Measurements from ENCODE around the gene ZDHHC3.

The ZDHHC3 gene

DNA sequence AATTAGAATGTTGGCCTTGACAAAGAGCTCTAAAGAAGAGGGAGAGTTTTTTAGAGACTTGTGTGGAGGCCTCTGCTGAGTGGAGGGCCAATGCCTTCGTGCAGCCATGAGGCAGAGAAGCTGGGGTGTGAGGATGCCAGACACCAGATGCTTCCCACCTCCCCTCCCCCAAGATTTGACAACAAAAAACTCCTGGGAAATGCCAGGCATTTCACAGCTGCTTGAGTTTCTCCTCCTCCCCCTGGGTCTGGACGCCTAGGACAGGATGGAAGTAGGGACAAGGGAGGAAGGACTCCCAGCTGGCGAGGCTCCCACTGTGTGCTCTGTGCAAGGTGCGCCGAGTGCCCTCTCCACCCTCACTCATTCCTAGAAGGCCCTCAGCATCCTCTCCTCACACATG, 81.5 kb downstream of the ZDHHC3 start:
- no peaks in the 10 kb centered on the region for H3K79me2 ChIP-seq (ENCODE audit: insufficient read depth, low read length)
- TF ChIP-seq EZH2 (IDR thresholded peaks at IDR 0.05; ENCODE audit: borderline replicate concordance, low read depth, low read length, severe bottlenecking): no peak
- TF ChIP-seq, protein P1, sequence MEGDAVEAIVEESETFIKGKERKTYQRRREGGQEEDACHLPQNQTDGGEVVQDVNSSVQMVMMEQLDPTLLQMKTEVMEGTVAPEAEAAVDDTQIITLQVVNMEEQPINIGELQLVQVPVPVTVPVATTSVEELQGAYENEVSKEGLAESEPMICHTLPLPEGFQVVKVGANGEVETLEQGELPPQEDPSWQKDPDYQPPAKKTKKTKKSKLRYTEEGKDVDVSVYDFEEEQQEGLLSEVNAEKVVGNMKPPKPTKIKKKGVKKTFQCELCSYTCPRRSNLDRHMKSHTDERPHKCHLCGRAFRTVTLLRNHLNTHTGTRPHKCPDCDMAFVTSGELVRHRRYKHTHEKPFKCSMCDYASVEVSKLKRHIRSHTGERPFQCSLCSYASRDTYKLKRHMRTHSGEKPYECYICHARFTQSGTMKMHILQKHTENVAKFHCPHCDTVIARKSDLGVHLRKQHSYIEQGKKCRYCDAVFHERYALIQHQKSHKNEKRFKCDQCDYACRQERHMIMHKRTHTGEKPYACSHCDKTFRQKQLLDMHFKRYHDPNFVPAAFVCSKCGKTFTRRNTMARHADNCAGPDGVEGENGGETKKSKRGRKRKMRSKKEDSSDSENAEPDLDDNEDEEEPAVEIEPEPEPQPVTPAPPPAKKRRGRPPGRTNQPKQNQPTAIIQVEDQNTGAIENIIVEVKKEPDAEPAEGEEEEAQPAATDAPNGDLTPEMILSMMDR (IDR thresholded peaks at IDR 0.05; ENCODE audit: borderline replicate concordance, extremely low read depth, low read length, poor library complexity, severe bottlenecking): no peak
- no peak overlapping the region for H2AFZ ChIP-seq (ENCODE audit: low read depth, low read length)
- no peaks in the 10 kb centered on the region for H3K9me3 ChIP-seq (ENCODE audit: insufficient read depth, low read length, severe bottlenecking)
- H3K27me3 ChIP-seq (ENCODE audit: insufficient read depth, low read length, poor library complexity): no peaks in the 10 kb centered on the region
- no peak overlapping the region for H3K9ac ChIP-seq (ENCODE audit: low read depth, low read length)
- no peak overlapping the region for H3K4me3 ChIP-seq (ENCODE audit: low read depth in 1 of 2, low read length in 2 of 2)
- no peaks in the 10 kb centered on the region for H3K4me1 ChIP-seq (ENCODE audit: insufficient read depth, low read length)
- H3K36me3 ChIP-seq (ENCODE audit: insufficient read depth, low read length): no peaks in the 10 kb centered on the region
- DNase-seq: no peak
- ATAC-seq (ENCODE audit: insufficient read depth, low read depth): no peak
- no peaks in the 10 kb centered on the region for H4K20me1 ChIP-seq (ENCODE audit: insufficient read depth, low read length)
- no peak overlapping the region for H3K27ac ChIP-seq (ENCODE audit: low read length)
- H3K4me2 ChIP-seq (ENCODE audit: insufficient read depth, low read length): no peak overlapping the region

DNA sequence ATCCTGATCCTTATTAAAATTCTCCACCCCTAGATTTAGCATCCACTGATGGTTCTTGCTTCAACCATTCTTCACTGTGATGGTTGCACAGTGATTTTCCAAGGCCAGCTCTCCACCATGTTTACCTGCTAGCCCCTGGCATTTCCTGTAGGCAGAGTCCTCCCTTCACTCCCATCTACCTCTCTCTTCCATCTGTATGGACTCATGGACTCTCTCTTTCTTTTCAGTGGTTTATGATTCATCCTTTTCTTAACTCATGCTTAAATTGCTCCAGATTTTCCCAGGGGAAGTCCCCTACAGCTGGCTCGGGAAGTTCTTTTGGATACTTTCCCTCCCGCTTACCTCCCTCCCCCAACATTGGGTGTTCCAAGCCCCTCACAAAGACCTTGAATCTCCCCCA, 82.9 kb downstream of the ZDHHC3 start:
- DNase-seq (no peak), ATAC-seq (ENCODE audit: insufficient read depth, low read depth) (no peak)
- H3K27ac ChIP-seq (ENCODE audit: low read length): no peak overlapping the region
- no peak overlapping the region for H2AFZ ChIP-seq (ENCODE audit: low read depth, low read length)
- no peaks in the 10 kb centered on the region for H4K20me1 ChIP-seq (ENCODE audit: insufficient read depth, low read length)
- H3K9ac ChIP-seq (ENCODE audit: low read depth, low read length): no peak overlapping the region
- TF ChIP-seq, protein P1 (IDR thresholded peaks at IDR 0.05; ENCODE audit: borderline replicate concordance, extremely low read depth, low read length, poor library complexity, severe bottlenecking): no peak
- TF ChIP-seq EZH2 (IDR thresholded peaks at IDR 0.05; ENCODE audit: borderline replicate concordance, low read depth, low read length, severe bottlenecking): no peak
- no peaks in the 10 kb centered on the region for H3K9me3 ChIP-seq (ENCODE audit: insufficient read depth, low read length, severe bottlenecking)
- no peak overlapping the region for H3K4me2 ChIP-seq (ENCODE audit: insufficient read depth, low read length)
- H3K4me3 ChIP-seq (ENCODE audit: low read depth in 1 of 2, low read length in 2 of 2): no peak overlapping the region
- H3K4me1 ChIP-seq (ENCODE audit: insufficient read depth, low read length): no peaks in the 10 kb centered on the region
- H3K79me2 ChIP-seq (ENCODE audit: insufficient read depth, low read length): no peaks in the 10 kb centered on the region
- H3K27me3 ChIP-seq (ENCODE audit: insufficient read depth, low read length, poor library complexity): no peaks in the 10 kb centered on the region
- no peaks in the 10 kb centered on the region for H3K36me3 ChIP-seq (ENCODE audit: insufficient read depth, low read length)

DNA sequence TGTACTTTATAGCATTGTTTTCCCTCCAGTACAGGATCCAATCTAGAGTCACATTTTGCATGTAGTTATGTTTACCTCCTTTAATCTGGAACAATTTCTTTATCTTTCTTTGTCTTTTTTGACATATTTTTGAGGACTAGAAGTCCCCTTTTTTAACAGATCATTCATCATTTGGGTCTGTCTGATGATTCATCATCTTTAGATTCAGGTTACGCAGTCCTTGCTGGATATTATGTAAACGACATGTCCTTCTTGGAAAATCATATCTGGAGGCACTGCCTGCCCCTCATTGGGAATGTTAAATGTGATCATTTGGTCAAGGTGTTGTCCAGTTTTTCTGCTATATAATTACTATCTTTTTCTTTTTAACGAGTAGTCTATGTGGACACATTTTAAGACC, 83.3 kb downstream of the ZDHHC3 start:
- no peak overlapping the region for H2AFZ ChIP-seq (ENCODE audit: low read depth, low read length)
- H3K27ac ChIP-seq (ENCODE audit: low read length): no peak overlapping the region
- no peaks in the 10 kb centered on the region for H3K9me3 ChIP-seq (ENCODE audit: insufficient read depth, low read length, severe bottlenecking)
- H3K4me2 ChIP-seq (ENCODE audit: insufficient read depth, low read length): no peak overlapping the region
- no peaks in the 10 kb centered on the region for H3K4me1 ChIP-seq (ENCODE audit: insufficient read depth, low read length)
- no peak overlapping the region for H3K9ac ChIP-seq (ENCODE audit: low read depth, low read length)
- TF ChIP-seq, protein P1 (IDR thresholded peaks at IDR 0.05; ENCODE audit: borderline replicate concordance, extremely low read depth, low read length, poor library complexity, severe bottlenecking): no peak
- no peak for TF ChIP-seq EZH2 (IDR thresholded peaks at IDR 0.05; ENCODE audit: borderline replicate concordance, low read depth, low read length, severe bottlenecking)
- ATAC-seq (ENCODE audit: insufficient read depth, low read depth) (no peak), DNase-seq (no peak)
- no peaks in the 10 kb centered on the region for H4K20me1 ChIP-seq (ENCODE audit: insufficient read depth, low read length)
- H3K4me3 ChIP-seq (ENCODE audit: low read depth in 1 of 2, low read length in 2 of 2): no peak overlapping the region
- no peaks in the 10 kb centered on the region for H3K79me2 ChIP-seq (ENCODE audit: insufficient read depth, low read length)
- H3K36me3 ChIP-seq (ENCODE audit: insufficient read depth, low read length): no peaks in the 10 kb centered on the region
- no peaks in the 10 kb centered on the region for H3K27me3 ChIP-seq (ENCODE audit: insufficient read depth, low read length, poor library complexity)

DNA sequence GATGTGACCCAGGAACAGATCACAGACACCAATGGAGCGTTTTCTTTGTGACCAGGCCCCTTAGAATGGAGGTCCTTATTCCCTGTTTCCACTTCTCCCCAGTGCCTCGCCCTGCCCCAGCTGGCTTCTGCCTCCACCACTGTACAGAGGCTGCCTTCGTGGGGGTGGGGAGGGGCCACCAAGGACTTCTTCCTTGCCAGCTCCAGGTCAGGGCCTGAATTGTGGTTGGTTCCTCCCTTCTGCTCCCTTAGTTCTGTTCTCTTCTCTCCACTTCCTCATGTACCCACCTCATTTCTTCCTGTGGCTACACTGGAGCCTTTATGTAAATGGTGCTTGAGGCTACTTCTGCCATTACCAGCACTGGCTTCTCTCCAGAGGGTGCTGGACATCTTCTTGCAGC, 85.1 kb downstream of the ZDHHC3 start:
- no peaks in the 10 kb centered on the region for H4K20me1 ChIP-seq (ENCODE audit: insufficient read depth, low read length)
- no peaks in the 10 kb centered on the region for H3K27me3 ChIP-seq (ENCODE audit: insufficient read depth, low read length, poor library complexity)
- no peaks in the 10 kb centered on the region for H3K9me3 ChIP-seq (ENCODE audit: insufficient read depth, low read length, severe bottlenecking)
- no peaks in the 10 kb centered on the region for H3K79me2 ChIP-seq (ENCODE audit: insufficient read depth, low read length)
- H3K4me1 ChIP-seq (ENCODE audit: insufficient read depth, low read length): no peaks in the 10 kb centered on the region
- H3K27ac ChIP-seq (ENCODE audit: low read length): no peak overlapping the region
- H3K9ac ChIP-seq (ENCODE audit: low read depth, low read length): no peak overlapping the region
- TF ChIP-seq EZH2 (IDR thresholded peaks at IDR 0.05; ENCODE audit: borderline replicate concordance, low read depth, low read length, severe bottlenecking): no peak
- TF ChIP-seq, protein P1 (IDR thresholded peaks at IDR 0.05; ENCODE audit: borderline replicate concordance, extremely low read depth, low read length, poor library complexity, severe bottlenecking): no peak
- no peak for DNase-seq
- no peak for ATAC-seq (ENCODE audit: insufficient read depth, low read depth)
- no peaks in the 10 kb centered on the region for H3K36me3 ChIP-seq (ENCODE audit: insufficient read depth, low read length)
- H3K4me2 ChIP-seq (ENCODE audit: insufficient read depth, low read length): no peak overlapping the region
- no peak overlapping the region for H3K4me3 ChIP-seq (ENCODE audit: low read depth in 1 of 2, low read length in 2 of 2)
- H2AFZ ChIP-seq (ENCODE audit: low read depth, low read length): no peak overlapping the region

Measured in DND-41 (cell line).